GM19324 (cell line): ENCODE data around the gene RALGPS1.

Experiments used
- ATAC-seq: cut with Tn5 transposase; IDR thresholded peaks from one replicate; pipeline ENCODE4 v1.9.1; 2021; ENCODE audit warnings: mild to moderate bottlenecking, moderate library complexity; ENCODE audit not compliant: unreplicated experiment, low FRiP score

Gene RALGPS1

DNA sequence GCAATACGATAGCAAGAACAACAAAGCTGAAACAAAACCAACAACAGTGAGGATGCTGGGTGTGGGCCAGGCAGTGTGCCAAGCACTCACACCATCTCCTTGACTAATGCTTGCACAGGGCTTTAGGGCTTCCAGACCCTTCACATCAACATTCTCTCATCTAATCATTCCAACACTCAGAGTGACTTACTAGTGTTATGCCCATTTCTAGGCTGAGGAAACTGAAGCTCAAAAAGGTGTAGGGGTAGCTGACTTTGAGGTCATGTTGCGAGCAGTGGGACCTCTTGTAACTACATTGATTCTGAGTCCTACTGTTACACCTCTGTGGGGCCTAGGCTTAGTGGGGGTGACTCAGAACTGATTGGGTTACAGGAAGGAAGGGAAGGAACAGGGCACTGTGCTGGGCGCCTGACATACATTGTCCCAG is 198.2 kb downstream of the RALGPS1 start:
- ATAC-seq, result no peak

GRCh38 chr9:127113191-127113972 is 198.8 kb downstream of the RALGPS1 start:
- ATAC-seq, result no peak

GRCh38 chr9:127114606-127115005 is 200.0 kb downstream of the RALGPS1 start:
- ATAC-seq, result no peak

DNA sequence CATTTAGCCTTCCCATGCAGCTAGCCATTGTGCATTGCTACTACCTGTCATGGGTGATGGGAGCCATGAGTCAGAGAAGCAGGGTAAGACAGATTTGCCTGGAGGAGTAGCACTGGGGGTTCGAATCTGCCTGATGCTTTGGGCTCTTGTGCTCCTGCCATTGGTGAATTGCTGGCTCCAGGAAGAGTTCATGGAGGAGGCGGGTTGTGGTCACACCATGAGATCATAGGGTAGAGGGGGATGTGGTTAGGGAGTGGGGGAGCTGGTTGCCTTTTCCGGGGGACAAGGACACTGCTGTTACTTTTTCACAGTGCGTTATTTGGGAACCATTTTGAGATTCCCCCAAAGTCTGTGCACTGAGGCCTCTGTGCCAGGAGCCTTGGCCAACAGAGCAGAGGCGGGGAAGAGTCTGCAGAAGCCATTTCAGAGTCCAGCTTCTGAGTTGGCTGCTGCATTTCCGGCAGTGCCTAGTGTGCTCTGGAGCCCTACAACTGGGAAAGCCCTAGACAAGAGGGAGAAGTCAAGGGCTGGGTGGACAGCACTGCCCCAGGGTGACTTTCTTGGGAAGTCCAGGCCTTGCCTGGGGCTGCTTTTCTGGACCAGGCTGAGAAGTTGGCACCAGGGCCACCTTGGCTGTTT is 201.6 kb downstream of the RALGPS1 start:
- ATAC-seq, result no peak

DNA sequence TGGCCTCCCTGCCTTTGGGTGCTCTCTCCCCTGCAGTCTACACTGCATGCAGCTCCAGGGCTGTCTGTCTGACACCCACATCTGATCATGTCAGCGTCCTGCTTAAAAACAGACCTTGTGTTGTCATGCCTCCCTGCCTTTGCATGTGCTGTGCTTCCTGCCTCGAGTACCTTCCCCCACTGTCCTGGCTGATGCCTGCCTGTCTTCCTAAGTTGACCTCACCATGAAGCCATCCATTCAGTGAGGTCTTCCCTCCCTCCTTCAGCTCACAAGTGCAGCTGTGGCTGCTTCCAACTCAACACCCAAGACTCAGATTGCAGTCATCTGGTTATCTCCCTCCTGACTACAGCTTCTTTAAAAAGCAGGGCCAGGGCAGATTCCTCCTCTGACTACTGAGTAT is 202.4 kb downstream of the RALGPS1 start:
- ATAC-seq, result no peak

- ATAC-seq, result no peak
Observed at GRCh38 chr9:127117801-127118200, 203.2 kb downstream of the RALGPS1 start.

GRCh38 chr9:127118597-127119319 is 204.2 kb downstream of the RALGPS1 start:
- ATAC-seq, result no peak

GRCh38 chr9:127119320-127119709 is 204.7 kb downstream of the RALGPS1 start:
- ATAC-seq, result no peak

- ATAC-seq, result no peak
Observed at GRCh38 chr9:127121628-127122175, 207.1 kb downstream of the RALGPS1 start.

GRCh38 chr9:127122176-127123063 is 207.8 kb downstream of the RALGPS1 start, which contains the start of gene ANGPTL2:
TSS of gene ANGPTL2 (minus strand) at chr9:127122635. CDS start at chr9:127108731, 13,904 bp downstream.
- ATAC-seq, result no peak

DNA sequence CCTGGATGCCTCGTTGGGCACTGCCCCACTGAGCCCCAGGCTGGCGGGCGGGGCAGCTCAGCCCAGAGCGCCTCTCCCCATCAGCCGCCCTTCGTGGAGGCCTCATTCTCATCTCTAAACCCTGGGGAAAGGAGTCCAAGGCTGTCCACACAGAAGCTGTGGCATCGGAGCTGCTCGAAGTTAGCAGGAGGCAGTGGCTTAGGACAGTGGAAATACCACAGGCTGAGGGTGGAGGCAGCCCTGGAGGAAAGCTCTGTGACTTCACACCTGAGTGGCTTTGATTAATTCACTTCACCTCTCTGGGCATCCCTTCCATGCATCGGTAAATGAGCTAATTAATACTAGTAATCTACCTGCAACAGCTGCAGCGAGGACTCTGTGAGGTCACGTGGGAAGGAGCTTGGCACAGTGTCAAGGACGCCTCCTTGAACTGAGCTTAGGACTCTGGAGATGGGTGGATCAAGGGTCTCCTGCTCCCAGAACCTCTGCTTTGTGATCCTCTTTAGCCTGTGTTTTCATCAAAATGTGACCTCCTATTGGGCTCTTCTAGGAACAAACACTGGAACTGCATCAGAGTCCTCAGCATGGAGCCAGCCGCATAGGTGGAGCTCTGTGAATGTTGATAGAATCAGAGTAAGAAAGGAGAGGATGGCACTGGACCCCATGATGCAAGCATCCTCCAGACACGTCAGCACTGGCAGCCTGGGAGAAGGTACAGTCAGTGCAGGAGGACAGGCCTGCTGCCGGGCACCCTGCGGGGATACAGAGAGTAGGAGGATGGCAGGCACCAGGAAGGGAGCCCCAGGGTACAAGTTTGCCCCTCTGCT is 208.7 kb downstream of the RALGPS1 start:
- ATAC-seq, result no peak

- no peak for ATAC-seq
Observed at GRCh38 chr9:127124111-127124531, 209.5 kb downstream of the RALGPS1 start.

- ATAC-seq, result no peak
Observed at GRCh38 chr9:127124792-127125191, 210.2 kb downstream of the RALGPS1 start.

GRCh38 chr9:127126971-127127370 is 212.4 kb downstream of the RALGPS1 start:
- no peak for ATAC-seq

DNA sequence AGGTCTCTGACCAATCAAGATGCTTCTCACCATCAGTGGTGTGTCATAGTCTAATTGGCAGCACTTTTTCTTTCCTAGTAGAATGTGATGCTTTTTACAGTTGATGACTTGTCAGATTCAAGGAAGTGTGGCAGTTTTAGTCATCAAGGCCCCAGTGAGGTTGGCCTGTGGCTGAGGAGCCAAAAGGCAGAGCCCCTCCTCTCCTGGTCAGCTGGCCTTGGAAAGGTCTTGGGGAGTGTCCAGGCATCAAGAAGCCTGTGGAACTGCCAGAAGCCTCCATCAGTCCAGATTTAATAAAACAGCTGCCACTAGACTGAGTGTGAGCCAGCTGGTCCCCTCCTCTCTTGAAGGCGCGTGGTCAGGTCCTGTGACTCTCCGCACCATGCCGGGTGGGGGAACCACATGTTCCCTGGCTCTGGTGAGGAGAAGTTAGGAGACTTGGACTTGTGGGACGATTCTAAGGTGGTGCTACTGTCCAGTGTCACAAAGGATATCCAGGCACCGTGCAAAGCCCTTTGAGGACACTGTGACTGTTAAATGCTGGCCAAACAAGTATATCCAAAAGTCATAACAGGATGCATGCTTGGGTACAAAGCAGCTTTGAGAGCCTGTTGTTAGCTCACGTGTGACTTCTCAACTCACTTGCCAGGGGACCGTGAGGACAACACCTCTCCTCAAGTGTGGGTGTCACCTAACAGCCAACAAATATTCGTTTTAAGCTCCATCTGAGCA is 213.9 kb downstream of the RALGPS1 start:
- ATAC-seq, result no peak

- no peak for ATAC-seq
Observed at GRCh38 chr9:127129073-127129717, 214.6 kb downstream of the RALGPS1 start.

DNA sequence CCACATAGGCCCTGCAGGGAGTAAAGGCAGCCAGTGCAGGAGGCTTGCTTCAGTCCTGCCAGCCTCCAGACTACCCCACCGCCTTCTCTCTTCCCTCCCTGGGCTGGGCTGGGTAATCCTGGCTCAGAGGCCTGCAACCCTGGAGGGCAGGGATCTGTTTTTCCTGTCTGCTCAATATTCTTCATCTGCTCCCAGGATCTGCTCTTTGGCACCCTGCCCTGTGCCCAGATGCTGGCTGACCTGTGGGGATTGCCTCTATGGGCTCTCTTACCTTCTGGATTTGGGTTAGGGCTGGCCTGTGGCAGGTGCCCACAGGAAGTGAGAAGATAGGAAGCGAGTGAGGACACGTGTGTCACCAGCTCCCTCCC is 215.1 kb downstream of the RALGPS1 start:
- no peak for ATAC-seq

DNA sequence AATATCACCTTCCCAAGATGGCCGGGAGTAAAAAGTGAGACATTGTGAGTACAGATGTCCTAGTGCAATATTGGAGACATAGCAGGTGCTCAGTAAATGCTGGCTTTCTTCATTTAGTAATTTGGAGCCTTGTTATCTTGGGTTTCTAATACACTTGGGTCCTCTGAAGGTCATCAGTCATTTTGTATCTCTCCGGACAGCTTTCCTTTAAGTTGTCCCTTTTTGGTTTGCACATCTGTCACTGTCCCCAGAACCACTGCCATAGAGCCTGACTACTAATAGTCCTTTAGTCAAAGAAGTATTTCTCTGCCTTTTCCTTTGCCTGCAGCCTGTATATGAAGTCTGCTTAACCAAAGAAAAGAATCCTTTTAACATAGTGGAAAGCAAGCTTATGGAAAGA is 215.7 kb downstream of the RALGPS1 start:
- no peak for ATAC-seq
